Stimulated activated CD8-positive, alpha-beta memory T cell treated with anti-CD3 and anti-CD28 coated beads, Interleukin-12 subunit alpha, Interleukin-12 subunit beta, amount 100 ng/mL, for 24 hours (primary cell): ENCODE results near the gene CLIP2.
"Not testable (repeated sequence)": the region's sequence is repeated elsewhere in the genome, so short reads cannot be mapped to it uniquely, and the experiment has no call there.

ENCODE experiments used
- DNase-seq: peaks from one replicate; pipeline ENCODE4 v3.0.0-alpha.2; 2020; ENCODE audit errors: extremely low read depth

Gene CLIP2

DNA sequence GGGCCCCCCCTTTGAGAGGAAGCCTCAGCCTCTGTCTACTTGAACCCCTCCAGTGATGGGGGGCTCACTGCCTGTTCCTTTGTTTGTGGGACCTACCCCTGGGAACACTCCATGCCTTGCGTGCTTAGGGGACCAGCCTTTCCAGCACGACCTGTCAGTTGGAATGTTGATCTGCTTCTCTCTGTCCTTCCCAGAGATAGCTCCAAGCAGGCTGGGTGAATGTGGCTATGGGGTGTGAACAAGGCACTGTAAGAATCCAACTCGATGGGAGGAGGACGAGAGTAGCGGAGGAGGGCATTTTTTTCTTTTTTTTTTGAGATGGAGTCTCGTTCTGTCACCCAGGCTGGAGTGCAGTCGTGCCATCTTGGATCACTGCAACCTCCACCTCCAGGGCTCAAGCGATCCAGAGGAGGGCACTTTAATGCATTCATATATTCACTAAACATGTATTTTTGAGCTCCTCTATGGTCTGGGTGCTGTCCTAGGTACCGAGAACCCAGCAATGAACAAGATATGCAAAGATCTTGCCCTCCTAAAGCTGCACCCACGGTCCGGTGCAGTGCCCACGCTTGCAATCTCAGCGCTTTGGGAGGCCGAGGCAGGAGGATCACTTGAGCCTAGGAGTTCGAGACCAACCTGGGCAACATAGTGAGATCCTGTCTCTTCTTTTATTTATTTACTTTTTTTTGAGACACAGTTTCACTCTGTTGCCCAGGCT, 8.5 kb downstream of the CLIP2 start:
- DNase-seq: no peak

DNA sequence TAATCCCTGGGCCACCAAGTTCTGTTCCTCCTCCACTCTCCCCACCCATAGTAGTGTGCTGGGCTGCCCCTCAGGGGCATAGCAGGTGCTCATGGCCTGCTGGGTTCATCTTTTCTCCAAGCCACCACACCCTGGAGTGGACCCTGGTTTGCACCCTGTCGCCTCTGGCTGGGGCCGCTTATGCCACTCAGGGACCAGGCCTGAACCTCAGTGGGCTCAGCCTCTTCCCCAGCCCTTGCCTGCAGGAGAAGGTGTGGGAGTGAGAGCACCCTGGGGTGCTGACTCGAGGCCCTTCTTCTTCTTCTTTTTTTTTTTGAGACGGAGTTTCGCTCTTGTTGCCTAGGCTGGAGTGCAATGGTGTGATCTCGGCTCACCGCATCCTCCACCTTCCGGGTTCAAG, 10.2 kb downstream of the CLIP2 start:
- DNase-seq: no peak

DNA sequence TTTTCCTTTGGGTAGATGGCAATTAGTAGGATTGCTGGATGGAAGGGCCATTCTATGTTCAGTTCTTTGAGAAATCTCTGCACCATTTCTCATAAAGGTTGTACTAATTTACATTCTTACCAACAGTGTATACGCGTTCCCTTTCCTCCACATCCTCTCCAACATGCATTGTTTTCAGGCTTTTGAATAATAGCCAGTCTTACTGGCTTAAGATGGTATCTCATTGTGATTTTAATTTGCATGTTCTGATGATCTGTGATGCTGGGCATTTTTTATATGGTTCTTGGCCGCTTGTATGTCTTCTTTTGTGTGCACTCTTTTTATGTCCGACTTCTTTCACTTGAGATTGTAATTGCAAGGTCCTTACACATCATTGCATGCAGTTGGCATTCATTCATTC, 11.7 kb downstream of the CLIP2 start:
- DNase-seq: no peak

DNA sequence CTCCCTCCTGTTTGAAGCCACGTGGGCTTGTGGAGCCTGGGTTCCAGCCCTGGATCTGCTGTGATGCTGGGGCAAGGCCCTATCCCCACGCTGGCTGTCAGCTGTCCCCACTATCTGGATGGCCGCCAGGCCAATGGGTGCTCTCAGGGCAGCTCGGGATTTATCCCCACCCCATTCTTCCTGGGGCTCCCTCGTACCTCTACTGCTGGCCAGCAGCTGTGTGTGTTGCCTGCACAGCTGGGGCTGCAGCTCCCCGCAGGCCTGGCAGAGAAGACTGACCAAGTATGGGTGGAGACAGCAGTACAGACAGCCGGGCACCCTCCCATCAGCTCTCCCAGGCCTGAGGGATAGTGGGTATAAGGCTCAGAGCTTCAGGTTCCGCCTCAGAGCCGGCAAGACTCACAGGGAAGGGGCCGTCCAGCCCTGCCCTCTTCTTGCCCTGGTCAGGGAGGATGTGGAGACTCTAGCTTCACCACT, 13.6 kb downstream of the CLIP2 start:
- DNase-seq: no peak

DNA sequence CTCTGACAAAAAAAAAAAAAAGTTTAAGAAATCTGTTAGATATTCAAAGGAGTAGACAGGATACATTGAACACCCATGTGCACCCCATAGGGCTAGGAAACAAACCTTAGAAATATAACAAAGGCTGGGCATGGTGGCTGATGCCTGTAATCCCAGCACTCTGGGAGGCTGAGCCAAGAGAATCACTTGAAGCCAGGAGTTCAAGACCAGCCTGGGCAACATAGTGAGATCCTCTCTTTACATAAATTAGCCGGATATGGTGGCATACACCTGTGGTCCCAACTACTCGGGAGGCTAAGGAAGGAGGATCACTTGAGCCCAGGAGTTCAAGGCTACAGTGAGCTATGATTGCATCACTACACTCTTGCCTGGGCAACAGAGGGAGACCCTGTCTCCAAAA, 15.3 kb downstream of the CLIP2 start:
- DNase-seq: no peak

DNA sequence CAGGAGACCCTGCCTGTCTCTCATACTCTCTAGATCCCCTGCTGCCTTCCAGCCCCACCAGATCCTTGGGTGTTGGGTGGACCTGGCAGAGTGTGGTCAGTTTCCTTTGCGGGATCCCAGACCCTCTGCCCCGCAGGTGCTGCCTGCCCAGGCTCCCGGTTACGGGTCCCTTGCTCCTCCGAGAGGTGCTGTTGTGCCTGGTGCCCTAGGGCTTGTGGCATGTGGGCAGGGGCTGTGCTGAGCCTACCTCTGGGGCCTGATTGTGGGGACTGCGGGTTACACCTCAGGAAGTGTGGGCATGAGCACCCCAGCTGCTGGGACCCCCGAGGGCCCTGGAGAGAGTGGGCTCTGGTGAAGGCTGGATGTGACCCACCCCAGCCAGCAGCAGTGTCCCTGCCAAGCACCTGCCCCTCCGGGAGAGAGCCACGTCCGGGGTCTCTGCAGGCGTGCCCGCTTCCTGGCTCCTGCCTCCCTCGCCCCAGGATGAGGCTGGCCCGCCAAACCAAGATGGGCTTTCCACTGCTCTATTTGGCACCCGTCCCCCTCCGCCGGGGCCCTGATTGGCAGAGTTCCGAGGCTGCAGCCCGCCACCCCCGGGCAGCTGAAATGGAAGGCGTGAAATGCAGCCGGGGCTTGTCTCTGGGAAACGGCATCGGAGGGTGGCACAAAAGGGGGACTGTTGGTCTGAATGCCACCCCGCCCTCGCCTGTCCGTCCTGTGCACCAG, 17.0 kb downstream of the CLIP2 start:
- DNase-seq: no peak

DNA sequence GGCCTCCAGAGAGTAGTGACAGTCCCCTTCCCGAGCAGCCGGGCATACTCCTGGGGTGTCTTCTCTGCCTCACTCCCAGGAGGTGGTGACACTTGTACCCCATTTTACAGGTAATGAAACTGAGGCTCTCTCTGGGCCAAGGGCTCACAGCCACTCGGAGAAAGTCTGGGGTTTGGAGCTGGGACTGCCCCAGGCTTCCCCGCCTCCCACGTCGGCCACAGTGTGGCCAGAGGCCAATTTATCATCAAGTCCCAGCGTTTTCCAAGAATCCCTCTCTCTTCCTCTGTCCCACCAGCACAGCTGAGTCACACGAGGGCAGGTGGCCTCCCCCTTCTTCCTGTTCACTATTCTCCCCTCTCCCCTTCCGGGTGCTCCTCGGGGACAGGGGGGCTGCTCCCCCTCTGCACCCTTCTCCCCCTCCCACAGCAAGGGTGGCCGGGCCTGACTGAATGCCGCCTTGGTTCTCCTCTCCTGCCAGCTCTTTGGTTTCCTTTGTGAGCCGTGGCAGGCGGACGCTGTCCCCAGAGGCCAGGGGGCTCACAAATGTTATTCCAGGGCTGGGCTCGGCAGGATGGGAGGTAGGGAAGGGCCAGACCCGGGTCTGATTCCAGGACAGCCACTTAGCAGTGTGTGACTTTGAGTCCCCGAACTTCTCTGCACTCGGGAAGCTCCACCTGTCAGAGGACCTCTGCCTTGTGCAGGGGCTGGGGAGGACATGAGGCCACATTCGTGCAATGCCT, 17.7 kb downstream of the CLIP2 start:
- DNase-seq: no peak

DNA sequence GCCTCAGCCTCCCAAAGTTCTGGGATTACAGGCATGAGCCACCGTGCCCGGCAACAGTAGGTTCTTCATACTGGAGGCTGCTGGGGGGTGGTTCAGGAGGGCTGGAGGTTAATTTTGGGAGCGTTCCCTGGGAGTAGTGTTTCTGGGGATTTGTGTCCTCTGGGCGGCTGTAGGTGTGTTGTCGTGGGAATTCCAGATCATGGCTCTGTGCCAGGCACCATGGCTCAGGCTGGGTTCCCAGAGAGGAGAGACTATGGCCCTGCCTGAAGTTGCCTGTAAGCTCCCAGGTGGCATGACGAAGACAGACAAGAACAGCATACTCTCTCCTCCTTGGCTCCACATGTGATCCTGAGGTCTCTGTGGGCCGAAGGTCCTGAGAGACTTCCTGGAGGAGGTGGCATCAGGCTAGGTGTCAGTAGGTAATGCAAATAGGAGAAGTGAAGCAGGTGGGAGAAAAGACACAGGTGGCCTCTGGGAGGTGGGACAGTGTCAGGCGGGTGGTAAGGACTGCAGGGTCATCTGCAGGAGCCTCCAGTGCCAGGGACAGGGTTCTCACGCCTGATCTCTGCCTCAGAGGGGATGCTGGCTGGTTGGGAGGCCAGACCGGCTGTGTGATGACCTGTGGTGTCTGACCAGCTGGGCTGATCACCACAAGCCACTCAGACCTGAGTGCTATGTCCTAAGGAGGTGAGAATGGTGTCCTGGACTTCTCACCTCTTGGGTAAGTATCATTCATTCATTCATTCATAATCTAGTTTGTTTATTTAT, 18.7 kb downstream of the CLIP2 start:
- no peak for DNase-seq

DNA sequence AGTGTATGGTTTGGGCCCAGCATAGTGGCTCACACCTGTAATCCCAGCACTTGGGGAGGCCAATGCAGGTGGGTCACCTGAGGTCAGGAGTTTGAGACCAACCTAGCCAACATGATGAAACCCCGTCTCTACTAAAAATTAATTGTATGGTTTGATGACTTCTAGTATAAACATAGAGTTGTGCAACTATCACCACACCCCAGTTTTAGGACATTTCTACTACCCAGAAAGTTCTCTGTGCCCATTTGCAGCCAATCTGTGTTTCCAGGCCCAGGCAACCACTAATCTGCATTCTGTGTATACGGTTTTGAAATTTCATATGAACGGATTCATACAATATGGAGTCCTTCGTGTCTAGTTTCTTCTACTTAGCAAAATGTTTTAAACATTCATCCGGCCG, 20.0 kb downstream of the CLIP2 start:
- DNase-seq: no peak

DNA sequence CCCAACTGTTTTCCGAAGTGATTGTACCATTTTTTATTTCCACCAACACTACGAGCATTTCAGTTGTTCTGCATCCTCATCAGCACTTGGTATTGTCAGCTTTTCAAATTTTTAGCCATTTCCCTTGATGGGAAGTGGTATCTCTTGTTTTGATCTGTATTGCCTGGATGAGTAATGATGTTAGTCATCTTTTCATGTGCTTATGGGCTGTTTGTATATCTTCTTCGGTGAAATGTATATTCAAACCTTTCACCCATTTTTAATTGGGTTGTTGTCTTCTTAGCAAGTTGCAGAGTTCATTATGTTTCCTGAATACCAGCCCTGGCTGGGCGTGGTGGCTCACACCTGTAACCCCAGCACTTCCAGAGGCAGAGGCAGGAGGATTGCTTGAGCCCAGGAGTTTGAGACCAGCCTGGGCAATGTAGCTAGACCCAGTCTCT, 22.1 kb downstream of the CLIP2 start:
- DNase-seq: no peak

DNA sequence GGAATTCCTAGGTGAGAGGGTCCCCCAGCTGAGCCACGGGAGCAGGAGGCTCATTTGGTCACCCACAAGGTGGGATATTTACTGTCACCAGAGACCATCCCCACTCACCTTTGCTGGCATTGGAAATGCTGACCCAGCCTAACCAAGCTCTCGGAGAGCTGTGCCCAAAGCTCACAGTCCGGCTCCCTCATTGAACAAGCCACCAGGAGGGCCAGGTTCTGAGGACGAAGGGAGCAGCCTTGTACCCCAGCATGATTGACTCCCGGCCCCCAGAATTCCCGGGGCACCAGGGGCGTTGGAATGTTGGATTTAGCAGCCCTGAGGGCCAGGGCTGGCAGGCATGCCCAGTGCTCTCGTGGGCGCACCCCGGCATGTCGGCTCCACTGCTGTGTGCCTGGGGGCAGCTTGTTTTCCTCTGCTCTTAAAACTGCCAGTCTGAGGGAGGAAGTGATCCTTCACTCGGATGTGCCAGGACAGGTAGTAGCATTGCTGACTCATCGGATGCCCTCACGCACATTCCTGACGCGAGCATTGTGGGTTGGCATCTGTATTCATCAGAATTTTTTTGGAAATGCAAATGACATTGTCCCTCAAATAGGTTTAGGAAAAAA, 23.3 kb downstream of the CLIP2 start:
- no peak for DNase-seq

DNA sequence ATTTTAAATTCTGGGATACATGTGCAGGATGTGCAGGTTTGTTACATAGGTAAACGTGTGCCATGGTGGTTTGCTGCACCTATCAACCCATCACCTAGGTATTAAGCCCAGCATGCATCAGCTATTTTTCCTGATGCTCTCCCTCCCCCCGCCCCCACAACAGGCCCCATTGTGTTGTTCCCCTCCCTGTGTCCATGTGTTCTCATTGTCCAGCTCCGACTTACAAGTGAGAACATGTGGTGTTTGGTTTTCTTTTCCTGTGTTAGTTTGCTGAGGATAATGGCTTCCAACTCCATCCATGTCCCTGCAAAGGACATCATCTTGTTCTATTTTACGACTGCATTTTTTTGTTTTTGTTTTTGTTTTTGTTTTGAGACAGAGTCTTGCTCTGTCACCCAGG, 26.7 kb downstream of the CLIP2 start:
- not testable (repeated sequence) for DNase-seq

DNA sequence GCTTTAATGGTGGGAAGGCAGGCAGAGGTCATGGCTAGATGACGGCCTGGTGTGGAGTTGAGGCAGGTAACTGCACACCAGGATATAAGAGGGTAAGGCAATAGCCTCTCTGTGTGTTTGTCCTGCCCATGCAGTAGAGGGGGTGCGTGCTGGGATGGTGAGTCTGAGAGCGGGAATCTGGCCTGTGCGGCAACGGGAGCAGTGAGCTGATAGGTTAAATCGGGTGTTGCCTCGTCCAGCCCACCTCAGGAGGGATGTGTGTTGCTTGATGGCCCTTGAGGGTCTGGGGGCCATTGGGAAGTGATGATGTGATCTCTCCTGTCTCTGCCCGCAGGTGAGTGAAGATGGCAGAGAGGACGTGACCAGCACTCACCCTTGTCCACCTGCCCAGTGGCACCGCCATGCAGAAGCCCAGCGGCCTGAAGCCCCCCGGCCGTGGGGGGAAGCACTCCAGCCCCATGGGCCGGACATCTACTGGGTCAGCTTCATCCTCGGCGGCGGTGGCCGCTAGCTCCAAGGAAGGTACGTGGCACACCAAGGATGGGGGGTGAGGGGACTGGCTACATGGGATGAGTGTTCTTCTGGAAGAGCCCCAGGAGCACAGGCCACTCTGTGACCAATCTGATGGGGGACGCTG, 28.1 kb downstream of the CLIP2 start:
- DNase-seq: no peak

DNA sequence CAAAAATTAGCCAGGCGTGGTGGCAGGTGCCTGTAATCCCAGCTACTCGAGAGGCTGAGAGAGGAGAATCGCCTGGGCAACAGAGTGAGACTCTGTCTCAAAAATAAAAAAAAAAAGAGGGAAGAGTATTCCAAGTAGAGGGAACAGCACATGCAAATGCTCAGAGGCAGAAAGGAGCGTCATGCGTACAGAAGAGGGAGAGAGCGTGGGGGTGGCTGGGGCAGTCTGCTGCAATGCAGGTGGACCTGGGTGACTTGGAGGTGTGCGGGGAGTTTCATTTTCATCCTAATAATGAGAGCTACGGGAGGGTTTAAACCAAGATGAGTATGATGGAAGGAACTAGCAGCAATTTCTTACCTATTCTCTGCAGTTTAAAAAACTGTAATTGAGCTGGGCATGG, 28.8 kb downstream of the CLIP2 start:
- DNase-seq: no peak

DNA sequence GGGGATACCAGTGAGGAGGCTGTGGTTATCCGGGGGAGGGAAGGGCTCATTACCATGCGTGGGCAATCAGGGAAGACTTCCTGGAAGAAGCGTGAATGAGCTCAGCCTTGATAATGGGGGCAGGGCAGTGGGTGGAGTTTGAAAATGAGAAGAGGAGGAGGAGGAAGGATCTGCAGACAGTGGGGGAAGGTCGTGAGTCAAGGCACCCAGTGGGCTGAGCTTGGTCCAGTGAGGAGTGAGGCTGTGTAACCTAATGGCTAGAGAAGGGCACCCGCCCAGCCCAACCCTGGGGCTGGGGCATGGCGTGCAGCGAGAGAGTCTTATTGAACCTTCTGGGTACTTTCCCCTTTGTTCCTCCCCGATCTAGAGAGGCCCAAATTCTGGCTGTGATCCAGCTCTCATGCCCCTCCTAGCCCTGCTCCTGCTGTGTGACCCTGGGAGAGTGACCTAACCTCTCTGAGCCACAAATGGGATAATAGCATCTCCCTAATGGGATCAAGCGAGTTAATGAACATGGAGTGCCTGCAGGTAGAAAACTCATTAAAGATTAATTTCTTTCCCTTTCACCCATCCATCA, 31.5 kb downstream of the CLIP2 start:
- DNase-seq: no peak

DNA sequence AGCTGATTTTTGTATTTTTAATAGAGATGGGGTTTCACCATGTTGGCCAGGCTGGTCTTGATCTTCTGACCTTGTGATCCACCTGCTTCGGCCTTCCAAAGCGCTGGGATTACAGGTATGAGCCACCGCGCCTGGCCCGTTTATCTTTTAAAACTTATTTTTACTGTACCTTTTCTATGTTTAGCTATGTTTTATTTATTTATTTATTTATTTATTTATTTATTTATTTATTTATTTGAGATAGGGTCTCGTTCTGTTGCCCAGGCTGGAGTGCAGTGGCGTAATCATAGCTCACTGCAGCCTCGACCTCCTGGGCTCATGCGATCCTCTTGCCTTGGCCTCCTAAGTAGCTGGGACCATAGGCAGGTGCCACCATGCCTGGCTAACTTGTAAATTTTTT, 33.7 kb downstream of the CLIP2 start:
- not testable (repeated sequence) for DNase-seq

DNA sequence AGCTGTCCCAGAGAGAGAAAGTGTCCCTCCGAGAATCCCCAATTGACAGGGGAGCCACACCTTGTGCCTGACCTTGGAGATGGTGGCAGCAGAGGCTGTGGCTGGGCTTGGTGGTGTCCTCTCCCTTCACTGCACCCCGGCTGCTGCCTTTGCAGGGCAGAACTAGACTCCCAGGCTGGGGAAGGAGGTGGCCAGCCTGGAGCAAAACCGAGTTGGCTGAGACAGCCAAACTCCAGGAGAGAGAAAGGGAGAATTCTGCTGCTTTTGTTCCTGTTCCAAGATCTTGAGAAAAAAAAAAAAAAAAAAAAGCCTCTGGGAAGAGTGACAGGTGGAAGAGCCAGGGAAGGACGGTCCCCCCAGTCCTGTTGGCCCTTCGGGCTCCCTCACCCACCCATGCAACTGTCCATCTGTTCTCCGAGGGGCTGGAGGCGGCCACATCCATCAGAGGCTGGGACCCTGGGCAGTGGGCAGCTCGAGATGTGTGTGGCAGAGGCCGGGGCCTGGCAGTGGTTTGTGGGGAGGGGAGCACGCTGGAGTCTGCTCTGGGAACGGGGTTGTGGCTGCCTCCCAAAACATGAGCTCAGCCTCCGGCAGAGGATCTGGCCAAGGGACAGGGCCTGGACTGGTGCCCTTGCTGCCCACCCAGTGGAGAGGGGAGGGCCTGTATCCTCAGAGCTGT, 35.5 kb downstream of the CLIP2 start:
- no peak for DNase-seq

DNA sequence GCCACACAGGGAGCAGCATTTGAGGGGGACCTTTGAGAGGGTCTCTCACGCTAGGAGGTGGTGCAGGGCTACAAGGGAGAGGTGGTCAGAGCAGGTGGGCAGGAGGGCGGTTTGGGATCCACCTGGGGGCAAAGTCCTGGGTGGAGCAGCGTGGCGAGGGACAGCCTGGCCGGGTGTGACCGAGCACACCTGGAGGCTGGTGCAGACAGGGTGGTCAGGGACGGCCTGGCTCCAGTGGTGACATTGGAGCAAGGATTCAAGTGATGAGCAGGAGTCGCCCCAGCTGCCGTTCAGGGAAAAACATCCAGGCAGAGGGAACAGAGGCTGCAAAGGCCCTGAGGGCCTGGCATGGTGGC, 36.0 kb downstream of the CLIP2 start:
- DNase-seq: no peak

DNA sequence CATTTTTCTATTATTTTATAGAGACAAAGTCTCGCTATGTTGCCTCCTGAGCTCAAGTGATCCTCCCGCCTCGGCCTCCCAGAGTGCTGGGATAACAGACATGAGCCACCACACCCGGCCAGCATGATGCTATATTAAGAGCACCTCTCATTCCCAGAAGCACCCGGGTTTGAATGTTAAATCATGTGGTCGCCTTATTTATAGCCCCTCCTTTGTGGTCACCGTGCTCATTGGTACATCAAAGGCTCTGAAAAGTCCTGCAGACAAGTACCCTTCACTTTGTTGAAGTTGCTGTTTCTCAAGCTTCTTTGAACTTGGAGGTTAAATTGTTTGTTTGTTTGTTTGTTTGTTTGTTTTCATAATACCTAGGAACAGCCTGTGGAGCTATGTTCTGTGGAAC, 40.0 kb downstream of the CLIP2 start:
- DNase-seq: no peak
